Stimulated activated CD8-positive, alpha-beta memory T cell treated with anti-CD3 and anti-CD28 coated beads, Interleukin-12 subunit alpha, Interleukin-12 subunit beta, amount 100 ng/mL, for 24 hours (primary cell): ENCODE data around the gene RAI1.

ENCODE experiments used
- DNase-seq: peaks from one replicate; pipeline ENCODE4 v3.0.0-alpha.2; 2020; ENCODE audit errors: extremely low read depth

Gene RAI1

GRCh38 chr17:17714879-17715278, 33.6 kb downstream of the RAI1 start:
- no peak for DNase-seq

DNA sequence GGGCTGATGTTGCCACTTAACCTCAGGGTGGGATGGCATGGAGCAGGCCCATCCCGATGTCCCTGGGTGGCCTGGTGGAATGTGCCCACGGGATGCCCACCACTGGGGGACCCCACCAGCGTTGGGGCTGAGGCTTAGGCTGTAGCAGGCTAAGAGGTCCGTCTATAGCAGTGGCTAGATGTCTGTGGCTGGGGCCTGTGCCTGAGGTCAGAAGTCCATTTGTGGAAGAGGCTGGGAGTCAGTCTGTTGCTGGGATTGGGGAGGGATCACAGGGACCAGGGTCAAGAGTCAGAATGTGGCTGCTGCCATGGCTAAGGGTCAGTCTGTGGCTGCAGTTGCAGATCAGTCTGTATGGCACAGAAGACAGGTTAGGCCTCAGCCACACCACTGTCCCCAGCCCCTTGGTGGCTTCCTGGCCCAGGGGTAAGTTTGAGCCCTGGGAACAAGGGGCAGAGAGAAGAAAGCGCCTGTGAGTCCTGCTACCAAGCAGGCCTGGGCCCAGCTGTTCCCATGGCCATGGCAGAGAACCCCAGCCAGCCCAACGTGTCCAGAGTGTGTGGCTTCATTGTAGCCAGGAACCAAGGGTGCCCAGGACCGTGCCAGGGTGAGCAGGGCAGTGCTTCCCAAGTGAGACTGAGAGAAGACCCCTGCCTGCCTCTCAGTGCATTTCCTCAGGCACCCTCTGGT, 35.7 kb downstream of the RAI1 start:
- no peak for DNase-seq

- no peak for DNase-seq
Observed at GRCh38 chr17:17718251-17718650, 37.0 kb downstream of the RAI1 start.

GRCh38 chr17:17719199-17719940, 38.1 kb downstream of the RAI1 start:
- DNase-seq, result no peak

DNA sequence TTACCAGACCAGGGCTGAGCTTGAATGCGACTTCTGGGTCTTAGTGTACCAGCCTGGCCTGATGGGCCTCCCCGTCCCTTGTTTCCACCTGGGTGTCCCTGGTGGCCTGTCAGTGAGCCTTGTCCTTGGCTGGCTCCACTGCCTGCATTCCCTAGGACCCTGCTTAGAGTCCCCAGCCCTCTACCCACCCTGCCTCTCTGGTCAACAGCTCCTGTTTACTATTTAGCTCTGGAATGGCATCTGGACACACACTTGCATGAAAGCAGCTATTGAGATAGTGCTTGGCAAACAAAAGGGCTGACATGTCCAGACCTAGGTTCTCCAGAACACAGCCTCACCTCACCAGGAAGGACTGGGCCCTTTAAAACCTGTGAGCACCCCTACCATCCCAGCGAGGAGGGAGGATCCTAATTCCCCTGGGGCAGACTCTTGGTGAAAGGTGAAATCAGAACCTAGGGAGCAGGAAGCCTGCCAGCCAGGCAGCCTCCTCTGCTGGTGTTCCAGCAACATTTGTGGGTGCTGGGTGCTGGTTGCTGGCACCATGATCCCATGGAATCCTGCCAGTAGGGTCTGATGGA, 38.8 kb downstream of the RAI1 start:
- no peak for DNase-seq

DNA sequence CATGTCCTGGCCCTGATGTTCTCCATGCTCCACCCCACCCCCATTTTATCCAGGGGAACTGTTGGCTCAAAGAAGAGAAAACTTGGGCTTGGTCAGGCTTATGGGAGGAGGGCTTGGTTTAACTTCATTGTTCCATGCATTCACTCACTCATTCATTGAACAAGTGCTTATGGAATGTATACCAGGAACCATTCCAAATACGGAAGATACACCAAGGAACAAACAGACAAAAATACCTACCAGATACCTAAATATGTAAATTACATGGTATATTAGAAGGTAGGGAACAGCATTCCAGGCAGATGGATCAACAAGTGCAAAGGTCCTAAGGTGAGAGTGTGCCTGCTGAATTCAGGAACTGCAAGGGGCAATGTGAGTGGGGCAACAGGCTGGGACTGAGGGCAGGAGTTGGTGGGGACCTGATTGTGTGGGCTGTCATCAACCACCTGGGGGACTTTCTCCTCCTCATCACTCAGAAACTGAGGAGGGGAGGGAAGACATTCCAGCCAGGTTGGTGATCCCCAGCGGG, 39.9 kb downstream of the RAI1 start:
- no peak for DNase-seq

GRCh38 chr17:17722081-17722905, 41.0 kb downstream of the RAI1 start:
- no peak for DNase-seq

- DNase-seq, result no peak
Observed at GRCh38 chr17:17722906-17723353, 41.7 kb downstream of the RAI1 start.

DNA sequence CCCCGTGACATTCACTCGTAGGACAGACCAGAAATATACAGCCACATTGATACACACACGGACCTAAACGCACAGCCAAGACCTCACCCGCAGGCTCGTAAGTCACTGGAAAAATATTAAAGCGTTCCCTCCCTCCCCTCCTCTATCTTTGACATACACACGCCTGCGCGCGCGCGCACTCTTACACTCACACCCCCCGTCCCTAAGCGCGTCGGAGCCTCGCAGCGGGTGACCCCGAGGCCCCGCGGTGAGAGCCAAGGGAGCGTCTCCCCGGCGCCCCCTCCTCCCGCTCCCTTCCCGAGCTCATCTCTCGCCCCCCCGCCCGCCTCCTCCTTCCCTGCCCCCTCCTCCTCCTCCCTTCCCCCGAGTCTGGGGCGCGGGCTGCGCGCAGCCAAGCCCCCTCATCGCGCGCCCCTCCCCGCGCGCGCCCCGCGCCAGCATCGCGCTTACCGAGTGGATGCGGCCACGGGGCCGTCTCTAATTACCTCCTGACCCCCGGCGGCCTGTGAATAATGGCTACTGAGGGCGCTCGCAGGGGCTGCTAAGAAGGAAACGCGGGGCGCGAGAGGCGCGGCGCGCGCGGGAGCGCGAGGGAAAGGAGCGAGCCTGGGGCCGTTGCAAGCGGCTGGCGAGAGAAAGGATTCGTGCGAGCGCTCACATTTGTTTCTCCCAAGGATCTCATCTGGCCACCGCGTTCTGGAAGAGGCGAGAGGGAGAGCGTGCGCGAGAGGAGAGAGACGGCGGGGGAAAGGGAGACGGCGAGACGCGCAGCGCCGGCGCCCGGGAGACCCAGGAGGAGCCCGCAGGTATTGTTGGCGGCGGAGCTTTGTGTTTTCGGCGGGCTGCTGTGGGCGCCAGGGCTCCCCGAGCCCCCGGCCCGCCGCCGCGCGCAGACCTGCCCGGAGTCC, 42.4 kb downstream of the RAI1 start:
- no peak for DNase-seq

- no peak for DNase-seq
Observed at GRCh38 chr17:17724307-17725010, 43.2 kb downstream of the RAI1 start.

GRCh38 chr17:17725011-17725751, 43.9 kb downstream of the RAI1 start:
- no peak for DNase-seq

DNA sequence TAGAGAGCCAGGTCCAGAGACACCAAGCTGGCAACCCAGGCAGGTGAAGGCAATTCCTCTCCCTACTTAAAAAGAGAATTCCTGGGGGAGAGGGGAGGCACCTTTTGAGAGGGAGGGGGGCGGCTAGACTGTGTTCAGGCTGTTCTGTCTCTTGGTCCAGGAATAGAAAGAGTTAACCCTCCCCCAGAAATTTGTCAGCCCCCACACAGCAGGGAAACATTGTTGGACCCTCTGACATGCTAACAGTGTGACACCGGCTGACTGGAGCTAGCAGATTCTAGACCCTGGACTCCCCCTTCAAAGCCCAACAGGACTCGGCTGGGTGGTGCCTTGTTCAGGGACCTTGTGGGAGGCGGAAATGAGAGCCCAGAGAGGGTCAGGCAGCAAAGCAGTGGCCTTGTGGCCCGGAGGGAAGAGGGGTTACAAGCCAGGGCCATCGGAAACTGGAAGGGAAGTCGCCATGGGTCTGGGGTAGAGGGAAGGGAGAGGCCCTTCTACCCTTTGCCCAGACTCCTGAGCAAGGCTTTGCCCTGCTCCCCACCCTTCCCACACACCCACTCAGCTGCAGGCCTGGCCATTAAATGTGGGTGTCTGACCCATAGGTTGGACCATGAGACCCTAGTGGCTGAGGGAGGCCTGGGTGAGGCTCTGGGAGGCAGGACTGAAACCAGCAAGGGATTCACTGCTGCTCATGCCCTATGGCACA, 44.6 kb downstream of the RAI1 start:
- DNase-seq, result no peak

DNA sequence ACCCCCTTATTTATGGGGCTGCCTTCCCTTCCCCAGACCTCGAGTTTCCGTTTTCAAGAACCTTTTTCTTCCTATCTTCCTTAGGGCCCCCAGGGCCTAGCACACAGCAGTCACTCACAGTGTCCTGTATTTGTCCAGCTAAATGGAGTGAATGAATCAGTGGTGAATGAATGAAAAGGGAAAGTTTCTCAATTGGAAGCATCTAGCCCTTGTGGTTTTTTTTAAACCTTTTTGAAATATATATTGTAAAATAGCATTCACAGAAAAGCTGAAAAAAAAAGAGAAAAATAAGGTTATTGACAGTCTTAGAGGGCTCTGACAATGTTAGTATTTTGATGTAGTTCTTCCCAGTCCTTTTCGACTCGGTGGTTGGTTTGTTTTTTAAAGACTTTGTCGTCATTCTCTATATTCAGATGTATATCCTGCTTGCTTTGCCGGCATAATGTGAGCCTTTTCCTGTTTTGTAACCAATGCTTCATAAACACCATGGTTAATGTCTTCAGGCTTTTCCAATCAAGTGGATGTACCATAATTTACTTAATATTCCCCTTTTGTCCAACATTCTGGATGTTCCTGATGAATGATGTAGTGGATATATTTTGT, 45.3 kb downstream of the RAI1 start:
- no peak for DNase-seq

GRCh38 chr17:17727111-17727659, 45.9 kb downstream of the RAI1 start:
- DNase-seq, result no peak

GRCh38 chr17:17728146-17728545, 46.9 kb downstream of the RAI1 start:
- DNase-seq, result no peak

- no peak for DNase-seq
Observed at GRCh38 chr17:17728550-17729251, 47.4 kb downstream of the RAI1 start.

DNA sequence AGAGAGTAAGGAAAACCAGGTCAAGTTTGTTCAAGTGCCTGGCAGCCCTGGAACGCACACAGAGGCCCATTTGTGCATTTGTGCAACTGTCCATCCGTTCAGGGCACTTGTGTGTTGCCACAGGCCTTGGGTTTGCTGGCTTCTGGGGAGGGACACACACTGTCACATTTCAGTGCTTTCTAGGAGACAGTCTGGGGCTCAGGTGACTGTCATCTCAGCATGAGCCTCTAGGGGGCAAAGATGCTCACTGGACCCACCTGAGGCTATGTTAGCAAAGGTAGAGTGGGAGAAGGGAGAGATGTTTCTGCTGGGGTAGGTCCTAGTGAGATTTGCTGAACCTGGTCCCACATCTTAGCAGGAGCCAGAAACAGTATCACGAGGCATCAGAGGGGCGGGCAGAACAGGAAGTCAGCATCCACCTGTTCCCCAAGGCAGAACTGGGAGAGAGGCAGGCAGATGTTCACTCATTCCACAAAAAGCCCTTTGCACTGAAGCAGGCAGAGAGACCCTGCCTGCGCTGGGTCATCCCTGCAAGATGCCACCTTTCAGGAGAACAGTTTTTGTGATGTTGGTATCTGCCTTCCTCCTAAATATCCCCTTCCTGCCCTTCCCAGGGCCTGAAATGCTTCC, 48.5 kb downstream of the RAI1 start:
- DNase-seq, result no peak
